Measurements from ENCODE around the gene MAP3K6.
A peak's percentile ranks its signal among the peaks of the same experiment; 100 is the strongest.

The MAP3K6 gene

DNA sequence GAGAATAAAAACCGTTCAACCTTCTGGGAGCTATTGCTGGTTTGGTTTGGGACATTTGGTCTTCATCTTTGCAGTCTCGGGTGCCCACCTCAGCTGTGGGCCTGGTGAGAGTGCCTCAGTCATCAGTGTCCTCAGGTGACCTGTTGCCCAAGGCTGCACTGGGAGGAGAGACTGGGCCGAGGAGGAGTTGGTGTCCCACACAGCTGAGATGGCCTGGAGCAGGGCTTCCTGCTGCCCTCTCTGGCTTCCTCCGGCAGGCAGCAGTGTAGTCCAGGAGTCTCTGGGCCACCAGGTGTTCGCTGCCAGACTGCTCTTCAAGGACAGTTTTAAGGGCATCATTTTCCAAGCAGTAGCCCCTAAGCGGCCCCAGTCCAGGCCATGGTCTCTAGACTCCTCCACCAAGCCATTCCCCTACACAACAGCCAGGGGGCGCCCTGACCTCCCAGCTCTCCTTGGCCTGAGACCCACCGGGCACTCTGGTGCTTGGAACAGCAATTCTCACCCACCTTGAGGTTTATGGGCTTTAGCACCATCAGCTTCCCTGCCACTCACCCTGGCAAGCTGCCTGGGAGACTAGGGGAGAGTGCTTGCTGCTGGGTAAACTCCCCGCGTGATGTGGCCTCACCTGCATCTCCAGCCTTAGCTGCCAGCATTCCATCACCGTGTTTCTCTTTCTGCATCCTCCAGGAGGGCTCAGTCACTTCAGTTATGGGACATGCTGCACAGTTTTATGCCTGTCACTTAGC is 34.1 kb downstream of the MAP3K6 start:
- peak; percentile 27 to 60 (median 47) for DNase-seq

DNA sequence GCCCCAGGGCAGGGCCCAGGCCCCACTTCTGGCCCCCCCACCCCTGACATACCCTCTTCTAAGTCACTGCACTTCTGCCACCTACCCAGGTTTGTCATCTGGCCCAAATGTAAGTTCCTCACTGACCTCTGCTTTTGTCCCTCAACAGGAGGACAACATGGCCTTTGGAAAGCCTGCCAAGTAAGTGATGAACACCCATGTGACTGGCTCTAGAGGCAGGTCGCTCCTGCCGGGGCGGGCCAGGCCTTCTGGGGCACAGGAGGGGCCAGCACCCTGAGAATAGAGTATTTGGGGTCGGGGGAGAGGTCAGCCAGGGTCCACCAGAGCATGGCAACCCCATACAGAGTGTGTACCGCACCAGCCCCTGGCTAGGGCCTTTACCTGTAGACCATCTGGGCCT is 34.8 kb downstream of the MAP3K6 start:
- no peak for DNase-seq

GRCh38 chr1:27331426-27331825 is 35.3 kb downstream of the MAP3K6 start:
- DNase-seq = no peak

DNA sequence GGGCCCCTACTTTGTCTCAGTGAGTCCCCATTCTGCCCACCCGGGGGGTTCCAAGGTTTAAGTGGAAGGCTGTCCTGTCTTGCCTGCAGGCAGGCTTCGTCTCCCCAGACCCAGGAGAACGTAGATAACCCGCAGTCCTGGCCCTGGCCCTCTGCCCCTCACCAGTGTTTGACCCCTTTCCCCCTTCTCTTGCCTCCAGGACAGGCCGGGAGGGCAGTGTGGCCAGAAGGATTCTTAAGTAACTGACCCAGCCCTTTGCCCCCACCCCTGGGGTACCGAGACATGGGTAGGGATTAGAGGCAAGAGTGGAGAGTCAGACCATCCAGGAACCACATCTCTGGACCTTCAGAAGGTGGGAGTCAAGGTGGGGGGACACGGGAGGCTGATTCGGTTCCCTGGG is 36.0 kb downstream of the MAP3K6 start:
- no peak for DNase-seq

- no peak for DNase-seq
These were observed 38.8 kb downstream of the MAP3K6 start for GRCh38 chr1:27327964-27328363.

- DNase-seq = no peak
These were observed 41.5 kb downstream of the MAP3K6 start for GRCh38 chr1:27325286-27325685.

DNA sequence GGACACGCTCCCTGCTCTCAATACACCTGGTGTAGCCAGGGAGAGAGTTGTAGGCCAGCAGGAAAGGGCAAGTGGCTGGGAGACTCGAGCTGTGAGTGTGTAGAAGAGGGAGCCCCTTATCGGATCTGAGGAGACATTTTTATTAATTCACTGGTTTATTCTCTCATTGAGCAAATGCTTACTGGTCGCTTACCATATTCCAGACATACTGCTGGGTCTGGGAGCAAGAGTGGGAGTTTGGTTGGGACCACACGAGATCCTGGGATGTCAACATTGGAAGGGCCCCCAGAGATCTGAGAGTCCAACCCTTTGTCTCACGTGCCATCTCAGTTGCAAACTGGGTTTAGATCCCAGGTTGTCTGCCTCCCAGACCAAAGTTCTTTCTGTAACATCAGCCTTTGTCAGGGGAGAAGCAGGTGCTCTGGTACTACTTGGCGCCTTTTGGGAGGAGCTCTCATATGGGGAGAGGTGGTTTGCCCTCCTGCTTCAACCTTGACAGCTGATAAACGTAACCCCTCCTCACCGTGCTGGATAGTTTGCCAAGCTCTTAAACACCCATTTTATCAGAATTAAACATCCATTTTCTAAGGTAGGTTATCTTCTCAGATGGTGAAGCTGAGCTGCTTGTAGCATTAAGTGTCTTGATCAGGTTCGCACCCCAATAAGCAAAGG is 44.1 kb downstream of the MAP3K6 start:
- DNase-seq = peak in 1 of 5 experiments; percentile 19

GRCh38 chr1:27321813-27322568 is 44.8 kb downstream of the MAP3K6 start, which contains the start of gene TMEM222:
Gene TMEM222 (plus strand): TSS chr1:27322163. CDS start chr1:27322198, 35 bp downstream.
- peak; percentile 94 to 99 (median 97) for DNase-seq

GRCh38 chr1:27318596-27318995 is 48.2 kb downstream of the MAP3K6 start:
- DNase-seq = no peak

- no peak for DNase-seq
These were observed 48.6 kb downstream of the MAP3K6 start for GRCh38 chr1:27318136-27318535.

DNA sequence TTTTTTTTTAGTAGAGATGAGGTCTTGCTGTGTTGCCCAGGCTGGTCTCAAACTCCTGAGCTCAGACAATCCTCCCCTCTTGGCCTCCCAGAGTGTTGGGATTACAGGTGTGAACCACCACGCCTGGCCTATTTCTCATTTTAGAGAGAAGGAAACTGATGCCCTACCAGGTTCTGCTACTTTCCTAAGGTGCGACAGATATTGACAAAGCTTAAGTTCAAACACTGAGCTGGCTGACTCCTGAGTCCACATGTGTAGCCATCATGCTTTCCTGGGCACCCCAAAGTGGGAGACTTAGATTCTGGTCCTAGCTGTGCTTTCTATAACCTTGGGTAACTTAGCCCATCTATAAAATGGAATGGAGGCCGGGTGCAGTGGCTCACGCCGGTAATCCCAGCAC is 49.9 kb downstream of the MAP3K6 start:
- DNase-seq = no peak

DNA sequence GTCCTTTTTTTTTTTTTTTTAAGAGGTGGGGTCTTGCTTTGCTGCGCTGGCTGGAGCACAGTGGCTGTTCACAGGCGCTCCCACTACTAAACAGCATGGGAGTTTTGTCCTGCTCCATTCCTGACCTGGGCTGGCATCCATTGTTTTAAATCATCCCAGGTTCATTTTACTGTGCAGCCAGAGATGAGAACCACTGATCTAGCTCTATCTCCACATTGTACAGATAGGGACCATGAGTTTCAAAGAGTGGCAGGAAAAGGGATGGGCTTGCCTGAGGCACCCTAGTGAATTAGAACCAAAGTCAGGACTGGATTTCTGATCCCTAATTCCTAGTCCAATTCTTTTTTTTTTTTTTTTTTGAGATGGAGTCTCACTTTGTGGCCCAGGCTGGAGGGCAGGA is 52.0 kb downstream of the MAP3K6 start:
- DNase-seq = no peak

GRCh38 chr1:27314169-27314568 is 52.6 kb downstream of the MAP3K6 start:
- no peak for DNase-seq

GRCh38 chr1:27307874-27308598 is 58.7 kb downstream of the MAP3K6 start:
- DNase-seq = no peak

GRCh38 chr1:27306892-27307761 is 59.6 kb downstream of the MAP3K6 start:
- DNase-seq = no peak

GRCh38 chr1:27306071-27306470 is 60.7 kb downstream of the MAP3K6 start:
- DNase-seq = no peak
